DMS53 (cell line): ENCODE measurements around the gene GTF2F2.

ENCODE experiments used
- DNase-seq: peaks from one replicate; lab custom pipeline; 2025; lab: John Stamatoyannopoulos, UW

GTF2F2 gene

GRCh38 chr13:45122941-45123340 lies 2.6 kb downstream of the GTF2F2 start:
- DNase-seq = no peak

GRCh38 chr13:45132369-45133064 lies 12.2 kb downstream of the GTF2F2 start:
- DNase-seq = no peak

- no peak for DNase-seq
Observed at GRCh38 chr13:45133396-45134118, 13.2 kb downstream of the GTF2F2 start.

- no peak for DNase-seq
Observed at GRCh38 chr13:45136741-45137504, 16.6 kb downstream of the GTF2F2 start.

GRCh38 chr13:45137526-45137925 lies 17.2 kb downstream of the GTF2F2 start:
- no peak for DNase-seq

- no peak for DNase-seq
Observed at GRCh38 chr13:45138282-45138681, 18.0 kb downstream of the GTF2F2 start.

- no peak for DNase-seq
Observed at GRCh38 chr13:45141369-45141768, 21.1 kb downstream of the GTF2F2 start.

GRCh38 chr13:45142440-45143345 lies 22.4 kb downstream of the GTF2F2 start:
- peak; percentile 4 for DNase-seq

GRCh38 chr13:45143346-45143751 lies 23.0 kb downstream of the GTF2F2 start:
- no peak for DNase-seq

- DNase-seq = no peak
Observed at GRCh38 chr13:45149964-45150363, 29.7 kb downstream of the GTF2F2 start.

- DNase-seq = no peak
Observed at GRCh38 chr13:45156565-45157361, 36.5 kb downstream of the GTF2F2 start.

- no peak for DNase-seq
Observed at GRCh38 chr13:45162194-45162593, 41.9 kb downstream of the GTF2F2 start.

GRCh38 chr13:45162821-45163220 lies 42.5 kb downstream of the GTF2F2 start:
- no peak for DNase-seq

GRCh38 chr13:45166858-45167257 lies 46.5 kb downstream of the GTF2F2 start:
- no peak for DNase-seq

GRCh38 chr13:45167611-45168554 lies 47.6 kb downstream of the GTF2F2 start:
- peak; percentile 23 for DNase-seq

- no peak for DNase-seq
Observed at GRCh38 chr13:45168555-45168930, 48.2 kb downstream of the GTF2F2 start.

GRCh38 chr13:45174478-45174877 lies 54.2 kb downstream of the GTF2F2 start:
- DNase-seq = no peak

GRCh38 chr13:45178349-45179162 lies 58.2 kb downstream of the GTF2F2 start:
- DNase-seq = no peak

GRCh38 chr13:45179428-45179827 lies 59.1 kb downstream of the GTF2F2 start:
- DNase-seq = no peak
